ENCODE data around the gene ADGRG1.

The ADGRG1 gene

DNA sequence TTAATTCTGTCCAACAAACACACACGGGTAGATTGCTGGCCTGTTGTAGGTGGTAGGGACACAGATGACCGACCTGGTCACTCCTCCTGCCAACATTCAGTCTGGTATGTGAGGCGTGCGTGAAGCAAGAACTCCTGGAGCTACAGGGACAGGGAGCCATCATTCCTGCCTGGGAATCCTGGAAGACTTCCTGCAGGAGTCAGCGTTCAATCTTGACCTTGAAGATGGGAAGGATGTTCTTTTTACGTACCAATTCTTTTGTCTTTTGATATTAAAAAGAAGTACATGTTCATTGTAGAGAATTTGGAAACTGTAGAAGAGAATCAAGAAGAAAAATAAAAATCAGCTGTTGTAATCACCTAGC is 36.2 kb downstream of the ADGRG1 start:
- TF ChIP-seq, protein P1, sequence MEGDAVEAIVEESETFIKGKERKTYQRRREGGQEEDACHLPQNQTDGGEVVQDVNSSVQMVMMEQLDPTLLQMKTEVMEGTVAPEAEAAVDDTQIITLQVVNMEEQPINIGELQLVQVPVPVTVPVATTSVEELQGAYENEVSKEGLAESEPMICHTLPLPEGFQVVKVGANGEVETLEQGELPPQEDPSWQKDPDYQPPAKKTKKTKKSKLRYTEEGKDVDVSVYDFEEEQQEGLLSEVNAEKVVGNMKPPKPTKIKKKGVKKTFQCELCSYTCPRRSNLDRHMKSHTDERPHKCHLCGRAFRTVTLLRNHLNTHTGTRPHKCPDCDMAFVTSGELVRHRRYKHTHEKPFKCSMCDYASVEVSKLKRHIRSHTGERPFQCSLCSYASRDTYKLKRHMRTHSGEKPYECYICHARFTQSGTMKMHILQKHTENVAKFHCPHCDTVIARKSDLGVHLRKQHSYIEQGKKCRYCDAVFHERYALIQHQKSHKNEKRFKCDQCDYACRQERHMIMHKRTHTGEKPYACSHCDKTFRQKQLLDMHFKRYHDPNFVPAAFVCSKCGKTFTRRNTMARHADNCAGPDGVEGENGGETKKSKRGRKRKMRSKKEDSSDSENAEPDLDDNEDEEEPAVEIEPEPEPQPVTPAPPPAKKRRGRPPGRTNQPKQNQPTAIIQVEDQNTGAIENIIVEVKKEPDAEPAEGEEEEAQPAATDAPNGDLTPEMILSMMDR (IDR thresholded peaks at IDR 0.05): no peak

DNA sequence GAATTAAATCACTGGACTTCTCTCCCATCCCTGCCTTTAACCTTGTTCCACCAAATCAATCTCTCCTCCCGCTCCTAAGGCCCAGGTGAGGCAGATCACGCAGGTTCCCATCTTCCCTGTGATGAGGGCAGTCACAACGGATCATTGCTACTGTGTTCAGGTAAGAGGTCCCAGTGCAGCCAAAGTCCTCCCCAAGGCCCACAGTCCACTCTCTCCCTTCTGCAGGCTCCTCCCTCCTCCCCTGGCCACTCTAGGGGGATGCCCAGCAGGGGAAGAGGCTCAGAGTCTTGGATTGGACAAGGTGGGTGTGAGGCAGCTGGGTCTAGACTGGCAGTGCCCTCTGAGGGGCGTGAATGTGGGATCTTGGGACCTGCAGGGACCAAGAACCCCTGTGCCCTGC is 37.1 kb downstream of the ADGRG1 start:
- TF ChIP-seq, protein P1 (IDR thresholded peaks at IDR 0.05): no peak

DNA sequence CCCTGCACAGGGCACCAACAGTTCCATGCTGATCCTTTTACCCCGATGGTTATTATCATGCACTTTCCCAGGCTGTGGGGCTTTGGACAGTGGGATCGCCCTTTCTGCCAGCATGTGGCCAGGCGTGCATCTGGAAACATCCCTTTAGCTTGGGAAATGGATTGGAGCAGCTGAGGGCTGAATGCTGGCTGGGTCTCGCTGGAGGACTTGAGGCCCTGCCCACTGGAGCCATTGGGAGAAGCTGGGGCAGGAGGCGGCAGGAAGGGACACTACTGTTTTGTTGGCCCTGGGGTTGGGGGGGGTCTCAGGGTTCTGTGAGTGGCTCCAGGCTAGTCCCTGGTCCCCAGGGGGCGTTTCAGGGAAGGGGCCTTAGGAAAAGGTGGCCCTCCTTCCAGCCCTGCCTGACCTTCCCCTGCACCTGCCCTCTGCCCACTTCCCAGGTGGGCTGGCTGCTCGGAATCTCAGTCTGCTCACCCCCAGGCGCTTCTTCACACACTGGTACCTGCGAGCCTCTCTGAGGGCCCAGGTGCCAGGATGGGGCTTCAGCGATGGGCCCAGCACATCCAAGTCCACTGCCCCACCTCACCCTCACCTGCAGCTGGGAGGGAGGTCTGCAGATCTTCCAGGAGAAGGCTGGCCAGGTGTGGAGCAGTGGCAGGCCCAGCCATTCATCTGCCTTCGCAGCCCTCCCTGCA is 38.1 kb downstream of the ADGRG1 start:
- TF ChIP-seq, protein P1 (IDR thresholded peaks at IDR 0.05): no peak

DNA sequence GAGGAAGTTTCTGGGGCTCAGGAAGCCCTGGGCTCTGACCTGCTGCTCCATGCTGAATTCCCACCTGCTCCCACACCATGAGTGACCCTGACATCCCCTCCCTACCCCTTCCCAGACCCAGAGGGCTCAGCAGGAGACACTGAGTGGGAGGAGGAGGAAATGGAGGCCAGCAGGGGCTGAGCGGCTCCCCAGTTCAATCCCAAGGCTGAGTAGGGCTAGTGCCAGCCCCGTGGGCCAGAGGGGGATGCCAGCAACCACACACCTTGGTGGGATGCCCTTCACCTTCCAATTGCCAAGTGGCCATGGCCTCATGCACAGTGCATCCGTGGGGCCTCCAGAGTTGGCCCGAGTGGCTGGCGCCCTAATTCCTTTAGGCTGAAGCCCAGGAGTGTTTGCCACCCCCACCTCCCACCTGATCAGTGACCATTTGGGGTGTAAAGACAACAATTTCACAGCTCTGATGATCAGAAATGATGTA is 38.7 kb downstream of the ADGRG1 start:
- TF ChIP-seq, protein P1 (IDR thresholded peaks at IDR 0.05): no peak

DNA sequence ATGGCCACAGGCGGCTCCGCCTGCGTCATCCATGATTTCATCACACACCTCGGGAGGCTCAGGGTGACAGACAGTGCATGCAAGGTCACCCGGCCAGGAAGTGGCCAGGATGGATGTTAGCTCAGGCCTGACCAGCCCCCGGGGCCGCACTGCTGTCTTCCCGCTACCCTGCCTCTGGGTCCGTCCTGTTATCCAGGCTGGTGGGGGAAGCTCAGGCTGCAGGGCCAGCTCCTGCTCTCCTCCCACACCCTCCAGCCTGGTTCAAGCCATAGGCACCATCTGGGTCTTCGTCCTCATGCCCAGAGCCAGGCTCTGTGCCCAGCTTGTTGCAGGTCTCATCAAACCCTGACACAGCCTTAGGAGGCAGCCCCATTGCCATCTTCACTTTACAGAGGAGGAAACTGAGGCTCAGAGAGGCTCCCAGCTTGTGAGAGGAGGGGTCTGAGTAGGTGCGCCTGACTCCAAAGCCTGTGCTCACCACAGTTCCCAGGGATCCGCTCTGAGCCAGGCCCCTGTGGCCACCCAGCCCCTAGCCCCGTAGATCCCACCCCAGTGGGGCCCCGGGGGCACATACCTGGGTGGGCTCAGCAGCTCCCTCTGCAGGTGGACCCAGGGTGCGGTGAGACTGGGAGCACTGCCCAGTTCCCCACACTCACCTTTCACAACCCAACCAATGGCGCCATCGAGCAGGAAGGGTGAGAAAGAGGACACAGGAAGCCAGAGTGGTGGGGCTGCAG is 39.3 kb downstream of the ADGRG1 start:
- TF ChIP-seq, protein P1 (IDR thresholded peaks at IDR 0.05): peak; percentile 23; the same call in 1 of the 2 replicates

DNA sequence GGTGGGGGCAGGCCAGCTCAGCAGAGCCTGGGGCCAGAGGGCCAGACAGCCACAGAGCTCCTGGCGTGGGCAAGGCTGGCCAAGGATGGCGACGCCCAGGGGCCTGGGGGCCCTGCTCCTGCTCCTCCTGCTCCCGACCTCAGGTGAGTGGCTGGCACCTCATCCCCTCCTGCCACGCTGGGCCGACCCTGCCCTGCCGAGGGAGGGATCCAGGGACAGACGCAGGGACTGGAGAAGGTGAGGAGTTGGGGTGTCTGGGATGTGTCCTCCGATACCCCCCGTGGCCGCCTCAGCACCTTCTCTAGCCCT is 39.8 kb downstream of the ADGRG1 start, which contains the start of gene ADGRG3:
Gene ADGRG3, plus strand, starts transcription at position 44 of the 309 bp plus-strand sequence. Its CDS starts 42 bp downstream, at position 86.
- TF ChIP-seq, protein P1 (IDR thresholded peaks at IDR 0.05): no peak

DNA sequence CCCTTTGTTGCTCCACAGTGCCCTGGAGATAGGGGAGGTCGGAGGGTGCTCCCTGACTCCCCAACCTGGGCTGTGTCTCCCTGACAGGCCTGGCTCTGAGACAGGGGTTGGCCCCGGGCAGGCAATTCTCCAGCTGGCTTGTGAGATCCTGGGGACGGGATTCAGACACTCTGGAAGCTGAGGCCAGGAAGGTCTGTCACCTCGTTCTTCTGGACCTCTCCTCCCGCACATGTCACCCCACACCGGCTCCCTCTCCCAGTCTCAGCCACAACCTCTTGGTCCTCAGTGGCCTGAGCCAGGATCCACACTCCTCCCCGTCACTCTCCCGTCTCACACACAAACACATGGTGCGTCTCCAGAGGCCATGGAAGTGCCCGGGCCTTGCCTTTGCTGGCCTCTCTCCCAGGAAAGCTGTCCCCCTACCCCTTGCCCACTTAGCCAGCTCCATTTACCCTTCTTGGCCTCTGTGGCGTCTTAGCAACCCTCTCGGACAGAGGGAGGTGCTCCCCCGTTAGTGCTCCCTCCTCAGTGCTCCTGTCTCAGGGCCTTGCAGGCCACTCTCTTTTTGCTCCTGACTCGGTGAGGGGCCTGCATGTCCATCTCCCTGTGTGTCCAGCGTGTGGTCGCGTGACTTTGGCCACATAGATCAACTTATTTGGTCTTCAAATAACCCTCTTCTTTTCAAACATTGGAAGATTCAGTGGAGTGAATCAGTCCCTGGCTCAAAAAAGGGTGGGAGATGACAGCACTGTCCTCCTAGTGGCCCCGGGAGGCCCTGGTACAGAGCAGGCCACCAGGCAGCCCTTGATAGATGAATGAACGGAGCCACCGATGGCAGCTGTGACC is 40.4 kb downstream of the ADGRG1 start:
- TF ChIP-seq, protein P1 (IDR thresholded peaks at IDR 0.05): no peak
